GM23248 (cell line): ENCODE data around the gene LRBA.

Source experiments
- EZH2 ChIP-seq: fragments of 200-600 bp; sonication (generic); IDR thresholded peaks from 2 replicates; pipeline ENCODE4 v1.6.1; 2018; ENCODE audit warnings: antibody characterized with exemption, mild to moderate bottlenecking; ENCODE audit not compliant: insufficient read depth, poor library complexity, severe bottlenecking
- EZH2phosphoT487 ChIP-seq: fragments of 200-600 bp; sonication (generic); IDR thresholded peaks from 2 replicates; pipeline ENCODE4 v1.6.1; 2018; ENCODE audit warnings: antibody characterized with exemption, moderate library complexity, mild to moderate bottlenecking, low read depth; ENCODE audit not compliant: insufficient read depth

- TF ChIP-seq EZH2phosphoT487 (no peak), EZH2 (no peak)
Observed at GRCh38 chr4:150964754-150965153, 50.3 kb downstream of the LRBA start.
